H1 (cell line): ENCODE measurements around the gene CIRBP. TPM values are rescaled to one million over a fixed set of nuclear protein-coding genes. Genes with fewer than 3 reads are reported as not detected.

Experiments used
- CTCF ChIA-PET: fragments of 300-600 bp; sonication (Branson Sonifier 250); formaldehyde crosslinking; loops from one replicate; lab custom pipeline; 2021; ENCODE audit not compliant: partially characterized antibody; lab: Charles Lee
- POLR2A ChIA-PET: fragments of 300-600 bp; sonication (Branson Sonifier 250); formaldehyde crosslinking; loops from one replicate; lab custom pipeline; 2021; ENCODE audit warnings: inconsistent platforms; ENCODE audit not compliant: partially characterized antibody; lab: Charles Lee
- DNase-seq, 2 experiments: peaks; one replicate each; pipeline versions ENCODE4 v3.0.0 to v3.0.0-alpha.2; 2010 to 2022; ENCODE audit warnings: low spot score in 2 of 2, low read depth in 1 of 2, mixed read lengths in 1 of 2
- FAIRE-seq: peaks from 2 replicates; lab custom pipeline; 2011; peaks lifted over from hg19 to GRCh38; lab: Jason Lieb, UNC
- H2AFZ ChIP-seq: 2 replicates; pipeline ENCODE4 v1.8.1; 2012; ENCODE audit warnings: low read length, inconsistent platforms
- H2AK5ac ChIP-seq: 2 replicates; pipeline ENCODE4 v1.6.1; 2013; ENCODE audit warnings: low read depth, low read length
- H2BK120ac ChIP-seq: replicated peaks from 2 replicates; pipeline ENCODE3; 2013; ENCODE audit warnings: low read depth, low read length, inconsistent platforms
- H2BK12ac ChIP-seq: 2 replicates; pipeline ENCODE4 v1.6.1; 2013; ENCODE audit warnings: low read depth, low read length
- H2BK15ac ChIP-seq: 2 replicates; pipeline ENCODE4 v1.6.1; 2013; ENCODE audit warnings: low read length
- H2BK20ac ChIP-seq: 2 replicates; pipeline ENCODE4 v1.6.1; 2013; ENCODE audit warnings: low read length
- H2BK5ac ChIP-seq: 2 replicates; pipeline ENCODE4 v1.6.1; 2013; ENCODE audit warnings: low read depth, low read length
- H3K14ac ChIP-seq: 2 replicates; pipeline ENCODE4 v1.6.1; 2013; ENCODE audit warnings: inconsistent platforms; ENCODE audit not compliant: insufficient read length
- H3K18ac ChIP-seq: 2 replicates; pipeline ENCODE4 v1.6.1; 2013; ENCODE audit warnings: low read length; ENCODE audit errors: extremely low read depth
- H3K23ac ChIP-seq: 2 replicates; pipeline ENCODE4 v1.6.1; 2013; ENCODE audit warnings: inconsistent platforms; ENCODE audit not compliant: insufficient read length
- H3K23me2 ChIP-seq: 2 replicates; pipeline ENCODE4 v1.6.1; 2013; ENCODE audit warnings: low read depth, low read length
- H3K27ac ChIP-seq: 2 replicates; pipeline ENCODE4 v1.6.1; 2011; ENCODE audit warnings: low read depth, low read length, inconsistent platforms
- H3K27me3 ChIP-seq, 4 experiments: replicated peaks in 1 of 4; 1 replicate in 1 of 4; 2 replicates in 3 of 4; pipeline versions ENCODE4 v1.6.1 to v1.8.1; 2011 to 2013; ENCODE audit warnings: low read length in 3 of 4, mild to moderate bottlenecking in 3 of 4, inconsistent platforms in 2 of 4, mixed read lengths in 2 of 4, moderate library complexity in 1 of 4; ENCODE audit not compliant: control insufficient read depth in 3 of 4, insufficient read depth in 3 of 4; ENCODE audit errors: extremely low read depth in 1 of 4
- H3K36me3 ChIP-seq, 4 experiments: 2 replicates each; pipeline versions ENCODE4 v1.6.1 to v1.8.1; 2011 to 2013; ENCODE audit warnings: mild to moderate bottlenecking in 4 of 4, low read length in 3 of 4, moderate library complexity in 2 of 4, control low read depth in 1 of 4, inconsistent platforms in 1 of 4; ENCODE audit not compliant: insufficient read depth in 4 of 4, control insufficient read depth in 2 of 4
- H3K4ac ChIP-seq: replicated peaks from 2 replicates; pipeline ENCODE3; 2013; ENCODE audit warnings: low read length, low read depth, mixed read lengths, inconsistent platforms; ENCODE audit not compliant: insufficient read length
- H3K4me1 ChIP-seq, 4 experiments: replicated peaks in 1 of 4; 1 replicate in 1 of 4; 2 replicates in 3 of 4; pipeline versions ENCODE4 v1.6.1 to v1.8.1; 2011 to 2013; ENCODE audit warnings: low read length in 3 of 4, inconsistent platforms in 2 of 4, mixed read lengths in 1 of 4; ENCODE audit not compliant: insufficient read depth in 4 of 4, control insufficient read depth in 3 of 4
- H3K4me2 ChIP-seq, 2 experiments: 2 replicates each; pipeline versions ENCODE4 v1.6.1 to v1.8.1; 2011 to 2013; ENCODE audit warnings: low read depth in 2 of 2, low read length in 2 of 2, control low read depth in 1 of 2, inconsistent platforms in 1 of 2, mild to moderate bottlenecking in 1 of 2; ENCODE audit not compliant: insufficient read depth in 1 of 2
- H3K4me3 ChIP-seq, 4 experiments: fragments of 200-600, 300-600 bp in 1 of 4; sonication (generic), shearing (Covaris generic), sonication (Bioruptor Twin) in 1 of 4; 2 replicates each; pipeline versions ENCODE4 v1.5.1 to v1.8.1; 2011 to 2016; ENCODE audit warnings: low read length in 4 of 4, low read depth in 3 of 4, control low read depth in 2 of 4, inconsistent platforms in 2 of 4, mild to moderate bottlenecking in 2 of 4, mixed read lengths in 1 of 4, moderate library complexity in 1 of 4; ENCODE audit not compliant: insufficient read depth in 2 of 4; ENCODE audit errors: extremely low read depth in 1 of 4
- H3K56ac ChIP-seq: replicated peaks from 2 replicates; pipeline ENCODE3; 2013; ENCODE audit warnings: low read depth, mild to moderate bottlenecking, mixed read lengths, low read length, inconsistent platforms; ENCODE audit not compliant: insufficient read length
- H3K79me1 ChIP-seq: 2 replicates; pipeline ENCODE4 v1.6.1; 2013; ENCODE audit warnings: low read depth, low read length, control low read depth
- H3K79me2 ChIP-seq, 2 experiments: 2 replicates each; pipeline versions ENCODE4 v1.6.1 to v1.8.1; 2012 to 2013; ENCODE audit warnings: low read length in 2 of 2, mild to moderate bottlenecking in 2 of 2, inconsistent platforms in 1 of 2; ENCODE audit not compliant: insufficient read depth in 2 of 2, control insufficient read depth in 1 of 2
- H3K9ac ChIP-seq, 4 experiments: replicated peaks in 1 of 4; 1 replicate in 1 of 4; 2 replicates in 3 of 4; pipeline versions ENCODE4 v1.6.1 to v1.8.1; 2011 to 2013; ENCODE audit warnings: low read depth in 3 of 4, low read length in 3 of 4, control low read depth in 2 of 4, mild to moderate bottlenecking in 2 of 4, moderate library complexity in 2 of 4, inconsistent platforms in 1 of 4; ENCODE audit errors: extremely low read depth in 1 of 4
- H3K9me3 ChIP-seq, 2 experiments: 2 replicates each; pipeline versions ENCODE4 v1.6.1 to v1.8.1; 2012 to 2013; ENCODE audit warnings: mild to moderate bottlenecking in 2 of 2, moderate library complexity in 2 of 2, control low read depth in 1 of 2, inconsistent platforms in 1 of 2, low read depth in 1 of 2, low read length in 1 of 2, mixed read lengths in 1 of 2; ENCODE audit not compliant: insufficient read depth in 2 of 2
- H4K20me1 ChIP-seq, 2 experiments: replicated peaks in 1 of 2; 2 replicates each; pipeline versions ENCODE3 to v1.8.1; 2011 to 2013; ENCODE audit warnings: inconsistent platforms in 2 of 2, low read length in 2 of 2, mild to moderate bottlenecking in 1 of 2; ENCODE audit not compliant: insufficient read depth in 2 of 2, control insufficient read depth in 1 of 2
- H4K5ac ChIP-seq: 2 replicates; pipeline ENCODE4 v1.6.1; 2013; ENCODE audit warnings: low read length, low read depth, mixed read lengths, inconsistent platforms; ENCODE audit not compliant: insufficient read length
- H4K8ac ChIP-seq: 2 replicates; pipeline ENCODE4 v1.8.0; 2013; ENCODE audit warnings: mild to moderate bottlenecking, moderate library complexity, low read length, inconsistent platforms; ENCODE audit not compliant: insufficient read depth; ENCODE audit errors: extremely low read depth
- H4K91ac ChIP-seq: replicated peaks from 2 replicates; pipeline ENCODE3; 2013; ENCODE audit warnings: low read length, mixed read lengths, inconsistent platforms; ENCODE audit not compliant: insufficient read length
- BACH1 ChIP-seq: IDR thresholded peaks from 2 replicates; pipeline ENCODE4 v1.6.1; 2012; ENCODE audit warnings: low read length, improper control_type of control experiment
- CHD2 ChIP-seq: IDR thresholded peaks from 2 replicates; pipeline ENCODE4 v1.6.1; 2012; ENCODE audit warnings: low read length, improper control_type of control experiment
- CTBP2 ChIP-seq: IDR thresholded peaks from 2 replicates; pipeline ENCODE4 v1.7.0; 2011; ENCODE audit warnings: borderline replicate concordance, mild to moderate bottlenecking, moderate library complexity, mixed read lengths, low read length; ENCODE audit not compliant: insufficient read depth, insufficient read length
- GABPA ChIP-seq: IDR thresholded peaks from 2 replicates; pipeline ENCODE4 v1.6.1; 2011; ENCODE audit warnings: mild to moderate bottlenecking, low read length, moderate library complexity, borderline replicate concordance; ENCODE audit not compliant: insufficient read depth
- RNF2 ChIP-seq: fragments of 200-900, 300-1000 bp; sonication (generic); IDR thresholded peaks from 2 replicates; pipeline ENCODE4 v1.7.1; 2016; ENCODE audit warnings: borderline replicate concordance, low read depth, mild to moderate bottlenecking, antibody characterized with exemption, low read length; ENCODE audit not compliant: poor library complexity, severe bottlenecking; ENCODE audit errors: missing control alignments
- WGBS, 2 experiments: shearing (Covaris generic) in 1 of 2; methylation state at CpG; one replicate each; pipeline versions ENCODE4 v1.1.6 to v1.1.7; 2013 to 2015; ENCODE audit warnings: low lambda C conversion rate in 2 of 2, mixed read lengths in 2 of 2, inconsistent platforms in 1 of 2, low coverage in 1 of 2, missing lambda C conversion rate in 1 of 2; ENCODE audit not compliant: insufficient replicate concordance in 2 of 2, insufficient coverage in 1 of 2, insufficient read length in 1 of 2; ENCODE audit errors: extremely low coverage in 1 of 2, missing lambda C conversion rate in 1 of 2; 5-methylcytosine and 5-hydroxymethylcytosine counted together
- polyA plus RNA-seq, 7 experiments: library from polyadenylated mRNA; depleted of rRNA in 3 of 7; stranded (reverse) in 5 of 7; unstranded in 2 of 7; fragments of >200 nt in 5 of 7; fragments of 200-250 nt in 2 of 7; gene quantifications; 1 replicate in 5 of 7; 2 replicates in 1 of 7; 4 replicates in 1 of 7; pipeline versions ENCODE4 v1.2.1 to v1.2.3, GENCODE V29; 2011 to 2013; ENCODE audit warnings: missing spikeins in 2 of 7, mixed read lengths in 2 of 7
- total RNA-seq: library from RNA; stranded (reverse); fragmentation: NEBNext Ultra II Directional; extraction: Animal tissue kit (Norgen Biotek cat#: 25700); gene quantifications from 2 replicates; pipeline ENCODE4 v1.2.1, GENCODE V29; 2021
- TF ChIP-seq, protein P1 (sequence below), 3 experiments: IDR thresholded peaks; 1 replicate in 2 of 3; 2 replicates in 1 of 3; pipeline versions ENCODE4 v1.5.1 to v1.6.1; 2011; ENCODE audit warnings: low read length in 3 of 3, mild to moderate bottlenecking in 3 of 3, inconsistent platforms in 2 of 3, low read depth in 1 of 3, moderate library complexity in 1 of 3; ENCODE audit not compliant: insufficient read depth in 1 of 3; ENCODE audit errors: control extremely low read depth in 1 of 3

Gene CIRBP
- total and polyA plus RNA-seq, 2 of the 8 experiments (the other 6 are each of a cell fraction or from before 2014, with no cell fraction given) = 175 to 199 TPM

DNA sequence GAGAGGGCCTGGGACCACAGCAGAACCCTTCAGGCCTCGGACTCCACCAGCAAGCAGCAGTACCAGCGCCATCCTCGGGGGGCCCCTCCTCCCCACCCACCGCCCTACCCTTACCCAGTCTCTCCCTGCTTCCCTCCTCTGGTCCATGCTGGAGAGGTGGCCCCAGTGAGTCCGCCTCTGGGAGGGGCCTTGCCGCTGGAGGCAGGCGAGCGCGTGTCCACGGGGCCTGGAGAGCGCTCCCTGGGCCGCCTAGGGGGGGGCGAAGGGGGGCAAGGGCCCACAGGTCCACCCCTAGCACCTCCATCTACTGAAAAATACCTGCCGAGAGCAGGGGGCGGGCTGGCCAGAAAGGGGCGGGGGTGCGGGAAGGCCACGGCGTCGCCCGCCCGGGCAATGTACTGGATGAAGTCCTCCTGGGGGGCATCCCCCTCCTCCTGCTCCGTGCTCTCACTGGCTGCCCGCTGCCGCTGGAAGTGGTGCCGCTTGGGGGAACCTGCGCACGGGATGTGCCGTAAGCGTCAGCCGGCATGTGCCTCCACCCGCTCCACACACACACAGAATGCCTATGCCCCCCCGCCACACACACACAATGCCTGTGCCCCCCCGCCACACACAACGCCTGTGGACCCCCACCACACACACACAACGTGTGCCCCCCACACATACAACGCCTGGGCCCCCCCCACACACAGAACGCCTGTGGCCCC, 38.2 kb upstream of the CIRBP start:
- Histone ChIP-seq H3K36me3 (peaks cover 5 to 79% (median 9%) of the 10 kb centered on the region in 4 experiments; a peak in 6 of 8 replicates), H3K14ac (no peak overlapping the region), H2AFZ (no peak overlapping the region), H3K18ac (no peak overlapping the region), H3K79me2 (no peaks in the 10 kb centered on the region; a peak in 1 of 4 replicates), H3K27me3 (no peaks in the 10 kb centered on the region), H2AK5ac (no peak overlapping the region), H2BK20ac (no peak overlapping the region), H2BK12ac (no peak overlapping the region), H3K56ac (no peak overlapping the region), H3K23me2 (no peaks in the 10 kb centered on the region), H3K9me3 (no peaks in the 10 kb centered on the region), H3K23ac (no peak overlapping the region), H3K4ac (no peak overlapping the region), H2BK120ac (no peak overlapping the region), H4K20me1 (peaks cover 3 to 22% of the 10 kb centered on the region in 2 experiments), H2BK15ac (no peak overlapping the region), H4K5ac (no peak overlapping the region), H3K4me3 (no peak overlapping the region), H4K91ac (no peak overlapping the region), H3K4me2 (no peak overlapping the region), H4K8ac (no peak overlapping the region), H3K4me1 (peaks cover 0 to 2% (median 0%) of the 10 kb centered on the region in 4 experiments; a peak in 2 of 7 replicates), H3K79me1 (no peaks in the 10 kb centered on the region), H3K27ac (no peak overlapping the region), H3K9ac (no peak overlapping the region), H2BK5ac (no peak overlapping the region)
- no peak for FAIRE-seq
- ChIA-PET CTCF (interaction anchor here (1.0 to 1.3 kb wide), 2 partner anchors 9 to 14 kb away, joined by 3 to 4 read pairs; no protein-coding TSS in a partner anchor), POLR2A (interaction anchor here (0.8 to 1.7 kb wide), 4 partner anchors 43 to 145 kb away, joined by 3 to 4 read pairs (median 3); no protein-coding TSS in a partner anchor)
- no peak for DNase-seq
- 100% methylated on average over 1 of the region's 38 CpGs; no CpG with 5 or more reads in 1 of the 2 experiments for WGBS, 2 experiments
- no peak for TF ChIP-seq BACH1
- no peak for TF ChIP-seq CHD2
- no peak for TF ChIP-seq RNF2
- TF ChIP-seq, protein P1, sequence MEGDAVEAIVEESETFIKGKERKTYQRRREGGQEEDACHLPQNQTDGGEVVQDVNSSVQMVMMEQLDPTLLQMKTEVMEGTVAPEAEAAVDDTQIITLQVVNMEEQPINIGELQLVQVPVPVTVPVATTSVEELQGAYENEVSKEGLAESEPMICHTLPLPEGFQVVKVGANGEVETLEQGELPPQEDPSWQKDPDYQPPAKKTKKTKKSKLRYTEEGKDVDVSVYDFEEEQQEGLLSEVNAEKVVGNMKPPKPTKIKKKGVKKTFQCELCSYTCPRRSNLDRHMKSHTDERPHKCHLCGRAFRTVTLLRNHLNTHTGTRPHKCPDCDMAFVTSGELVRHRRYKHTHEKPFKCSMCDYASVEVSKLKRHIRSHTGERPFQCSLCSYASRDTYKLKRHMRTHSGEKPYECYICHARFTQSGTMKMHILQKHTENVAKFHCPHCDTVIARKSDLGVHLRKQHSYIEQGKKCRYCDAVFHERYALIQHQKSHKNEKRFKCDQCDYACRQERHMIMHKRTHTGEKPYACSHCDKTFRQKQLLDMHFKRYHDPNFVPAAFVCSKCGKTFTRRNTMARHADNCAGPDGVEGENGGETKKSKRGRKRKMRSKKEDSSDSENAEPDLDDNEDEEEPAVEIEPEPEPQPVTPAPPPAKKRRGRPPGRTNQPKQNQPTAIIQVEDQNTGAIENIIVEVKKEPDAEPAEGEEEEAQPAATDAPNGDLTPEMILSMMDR (IDR thresholded peaks at IDR 0.05; ENCODE audit: control extremely low read depth in 1 of 3, insufficient read depth in 1 of 3, low read depth in 1 of 3, low read length in 3 of 3) = peak in 1 of 3 experiments; percentile 18; a peak in 1 of 4 replicates
- no peak for TF ChIP-seq GABPA
- no peak for TF ChIP-seq CTBP2
